ENCODE measurements around the gene FAM20C.
"Not testable (repeated sequence)": the region's sequence is repeated elsewhere in the genome, so short reads cannot be mapped to it uniquely, and the experiment has no call there.

Gene FAM20C

GRCh38 chr7:295155-296154 is 103.1 kb downstream of the FAM20C start:
- intact Hi-C loops (cut with DNase I; ENCODE audit: low total_unique reads) = no loop called here

GRCh38 chr7:296373-296945 is 104.1 kb downstream of the FAM20C start:
- no peaks in the 10 kb centered on the region for H3K4me1 ChIP-seq
- TF ChIP-seq CTCF (IDR thresholded peaks at IDR 0.05) = no peak
- no peak overlapping the region for H3K4me3 ChIP-seq
- peaks cover 0 to 56% of the 10 kb centered on the region in 2 donors for H3K27me3 ChIP-seq
- H3K27ac ChIP-seq = no peak overlapping the region
- H3K36me3 ChIP-seq = no peaks in the 10 kb centered on the region
- H3K9me3 ChIP-seq = no peaks in the 10 kb centered on the region
- DNase-seq = peak in 1 of 2 donors; percentile 59
- intact Hi-C loops (cut with DNase I; ENCODE audit: low total_unique reads) = no loop called here

More at GRCh38 chr7:295155-296154, 103.1 kb downstream of the FAM20C start:
- peak in 1 of 2 donors; percentile 51 for DNase-seq
- Histone ChIP-seq H3K4me1 (peaks cover 0 to 8% (median 4%) of the 10 kb centered on the region in 4 donors), H3K4me3 (no peak overlapping the region), H3K9me3 (no peaks in the 10 kb centered on the region), H3K27me3 (peaks cover 0 to 66% of the 10 kb centered on the region in 2 donors), H3K27ac (no peak overlapping the region), H3K36me3 (no peaks in the 10 kb centered on the region)
- no peak for TF ChIP-seq CTCF (IDR thresholded peaks at IDR 0.05)

- H3K4me3 ChIP-seq; DNase-seq; H3K27ac ChIP-seq; intact Hi-C loops (cut with DNase I; ENCODE audit: low total_unique reads); H3K36me3 ChIP-seq; H3K9me3 ChIP-seq; H3K4me1 ChIP-seq: not testable (repeated sequence)
- H3K27me3 ChIP-seq = peaks cover 0 to 51% of the 10 kb centered on the region in 2 donors
Measured at GRCh38 chr7:297141-297540, 104.8 kb downstream of the FAM20C start.

GRCh38 chr7:297611-298374 is 105.4 kb downstream of the FAM20C start:
- peak in 1 of 2 donors; percentile 39 for DNase-seq
- intact Hi-C loops (cut with DNase I; ENCODE audit: low total_unique reads) = no loop called here
- H3K9me3 ChIP-seq = no peaks in the 10 kb centered on the region
- no peak overlapping the region for H3K4me3 ChIP-seq
- TF ChIP-seq CTCF (IDR thresholded peaks at IDR 0.05) = no peak
- H3K27me3 ChIP-seq = peaks cover 0 to 48% of the 10 kb centered on the region in 2 donors
- no peak overlapping the region for H3K27ac ChIP-seq
- no peaks in the 10 kb centered on the region for H3K36me3 ChIP-seq
- H3K4me1 ChIP-seq = no peaks in the 10 kb centered on the region

- intact Hi-C loops (cut with DNase I; ENCODE audit: low total_unique reads) = no loop called here
- no peak overlapping the region for H3K4me3 ChIP-seq
- no peak overlapping the region for H3K27ac ChIP-seq
- no peaks in the 10 kb centered on the region for H3K9me3 ChIP-seq
- peak in 1 of 2 donors; percentile 31 for DNase-seq
- H3K27me3 ChIP-seq = peaks cover 0 to 47% of the 10 kb centered on the region in 2 donors
- H3K4me1 ChIP-seq = no peaks in the 10 kb centered on the region
- no peak for TF ChIP-seq CTCF (IDR thresholded peaks at IDR 0.05)
- H3K36me3 ChIP-seq = no peaks in the 10 kb centered on the region
Measured at GRCh38 chr7:298375-298702, 106.0 kb downstream of the FAM20C start.

Data from tibial artery (tissue), 4 donors.